ENCODE results near the gene OTUB2. TPM values are rescaled to one million over a fixed set of nuclear protein-coding genes. Genes with fewer than 3 reads are reported as not detected.

Gene OTUB2
- total RNA-seq, 1 experiment from 2014 or later: 3.4 TPM

- DNase-seq (ENCODE audit: low read depth, low spot score) (no peak), ATAC-seq (no peak)
- BruUV-seq (replicated peaks): no TSS peak
- no peak overlapping the region for H3K4me3 ChIP-seq (ENCODE audit: low read depth in 2 of 2, low read length in 2 of 2)
- TF ChIP-seq REST (IDR thresholded peaks at IDR 0.05; ENCODE audit: insufficient read depth in 1 of 2, low read depth in 2 of 2, low read length in 1 of 2): no peak
- no peak for TF ChIP-seq TCF7L2 (IDR thresholded peaks at IDR 0.05; ENCODE audit: low read depth, low read length)
- no peak for TF ChIP-seq CTCF (IDR thresholded peaks at IDR 0.05)
- no peak for TF ChIP-seq POLR2AphosphoS5 (IDR thresholded peaks at IDR 0.05; ENCODE audit: low read depth, low read length)
- no peak for TF ChIP-seq SIN3A (IDR thresholded peaks at IDR 0.05; ENCODE audit: borderline replicate concordance, insufficient read depth, low read depth, low read length)
- H3K27me3 ChIP-seq (ENCODE audit: control insufficient read depth, insufficient read depth, low read length): no peaks in the 10 kb centered on the region
- no peaks in the 10 kb centered on the region for H3K9me3 ChIP-seq (ENCODE audit: control insufficient read depth, insufficient read depth, low read depth, low read length)
- no peak overlapping the region for H3K27ac ChIP-seq (ENCODE audit: low read length)
- in situ Hi-C loops (cut with HindIII; ENCODE audit: low pct_unique_long_range_greater_than_20kb, low sequenced_read_pairs) (no loop called here), intact Hi-C loops (cut with micrococcal nuclease; ENCODE audit: unreplicated experiment) (no loop called here)
- CTCF ChIA-PET: no interaction called here
- no peaks in the 10 kb centered on the region for H3K36me3 ChIP-seq (ENCODE audit: control insufficient read depth, insufficient read depth, low read length)
- POLR2A ChIA-PET: interaction anchor here (0.7 kb wide), 1 partner anchor 1794 kb away, joined by 3 read pairs; no protein-coding TSS in a partner anchor
- H3K4me1 ChIP-seq (ENCODE audit: control insufficient read depth, insufficient read depth, low read length): no peaks in the 10 kb centered on the region
Measured at GRCh38 chr14:94093418-94093817, 67.3 kb downstream of the OTUB2 start.

- DNase-seq (ENCODE audit: low read depth, low spot score): no peak
- Histone ChIP-seq H3K4me3 (ENCODE audit: low read depth in 2 of 2, low read length in 2 of 2) (no peak overlapping the region), H3K4me1 (ENCODE audit: control insufficient read depth, insufficient read depth, low read length) (no peaks in the 10 kb centered on the region), H3K9me3 (ENCODE audit: control insufficient read depth, insufficient read depth, low read depth, low read length) (no peaks in the 10 kb centered on the region), H3K27ac (ENCODE audit: low read length) (no peak overlapping the region), H3K27me3 (ENCODE audit: control insufficient read depth, insufficient read depth, low read length) (no peaks in the 10 kb centered on the region), H3K36me3 (ENCODE audit: control insufficient read depth, insufficient read depth, low read length) (no peaks in the 10 kb centered on the region)
- in situ Hi-C loops (cut with HindIII; ENCODE audit: low pct_unique_long_range_greater_than_20kb, low sequenced_read_pairs): no loop called here
- ATAC-seq: no peak
- intact Hi-C loops (cut with micrococcal nuclease; ENCODE audit: unreplicated experiment): no loop called here
- CTCF ChIA-PET: no interaction called here
- POLR2A ChIA-PET: interaction anchor here (0.6 kb wide), 1 partner anchor 19 kb away, joined by 4 read pairs; no protein-coding TSS in a partner anchor
- no TSS peak for BruUV-seq (replicated peaks)
- TF ChIP-seq SIN3A (IDR thresholded peaks at IDR 0.05; ENCODE audit: borderline replicate concordance, insufficient read depth, low read depth, low read length) (no peak), CTCF (IDR thresholded peaks at IDR 0.05) (no peak), POLR2AphosphoS5 (IDR thresholded peaks at IDR 0.05; ENCODE audit: low read depth, low read length) (no peak), TCF7L2 (IDR thresholded peaks at IDR 0.05; ENCODE audit: low read depth, low read length) (no peak), REST (IDR thresholded peaks at IDR 0.05; ENCODE audit: insufficient read depth in 1 of 2, low read depth in 2 of 2, low read length in 1 of 2) (no peak)
Measured at GRCh38 chr14:94097091-94097490, 71.0 kb downstream of the OTUB2 start.
